Activated CD4-positive, alpha-beta T cell treated with anti-CD3 and anti-CD28 coated beads for 48 hours (primary cell): ENCODE data around the gene EBP.
"Not testable (repeated sequence)": the region's sequence is repeated elsewhere in the genome, so short reads cannot be mapped to it uniquely, and the experiment has no call there.

Source experiments
- DNase-seq: peaks from one replicate; pipeline ENCODE4 v3.0.0-alpha.2; 2020

The EBP gene

GRCh38 chrX:48531358-48531959, 9.9 kb downstream of the EBP start:
- DNase-seq = peak; percentile 7

- no peak for DNase-seq
Observed at GRCh38 chrX:48532161-48532560, 10.6 kb downstream of the EBP start.

DNA sequence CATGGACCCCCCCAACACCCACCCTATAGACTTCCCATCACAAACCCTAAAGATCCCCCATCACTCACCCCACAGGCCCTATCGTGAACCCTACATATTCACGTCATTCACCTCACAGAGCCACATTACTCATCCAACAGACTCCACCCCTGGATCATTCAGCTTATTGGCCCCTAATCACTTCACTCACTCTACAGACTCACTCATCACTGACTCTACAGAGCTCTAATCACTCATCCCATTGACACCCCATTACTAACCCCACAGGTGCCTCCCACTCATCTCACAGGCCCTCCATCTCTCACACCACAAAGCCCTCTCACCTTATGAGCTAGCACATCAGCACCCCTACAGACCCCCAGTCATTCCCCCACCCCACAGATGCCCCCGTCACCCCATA, 11.6 kb downstream of the EBP start:
- DNase-seq = no peak

- no peak for DNase-seq
Observed at GRCh38 chrX:48538641-48539344, 17.2 kb downstream of the EBP start.

DNA sequence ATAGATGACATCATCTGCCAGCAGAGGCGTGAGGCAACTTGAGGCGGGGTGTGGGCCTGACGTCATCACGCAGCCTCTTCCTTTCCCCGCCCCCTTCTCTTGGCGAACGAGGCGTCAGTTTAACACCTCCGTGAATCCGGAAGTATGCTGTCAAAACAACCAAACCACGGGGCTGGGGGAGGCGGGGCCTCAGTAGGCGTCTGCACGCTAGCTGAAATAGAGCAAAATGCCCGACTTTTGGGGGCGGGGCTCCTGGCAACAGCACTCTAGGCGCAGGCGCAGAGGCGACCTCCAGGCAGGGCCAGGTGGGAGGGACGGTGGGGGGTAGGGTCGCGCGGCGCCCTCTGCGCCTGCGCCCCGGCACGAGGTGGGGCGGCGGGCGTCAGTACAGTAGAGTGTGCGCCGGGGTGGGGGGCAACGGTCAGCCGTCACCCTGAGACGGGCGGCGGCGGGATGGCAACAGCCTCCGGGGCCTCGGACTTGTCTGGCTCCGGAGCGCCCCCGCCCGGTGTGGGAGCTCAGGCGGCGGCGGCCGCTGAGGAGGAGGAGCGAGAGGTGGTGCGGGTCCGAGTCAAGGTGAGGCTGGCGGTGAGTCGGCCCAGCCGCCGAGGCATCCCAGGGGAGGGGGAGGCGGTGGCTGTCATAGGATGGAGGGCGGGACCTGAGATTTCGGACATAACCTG, 17.9 kb downstream of the EBP start, which contains the start of gene TBC1D25:
Gene TBC1D25 (plus strand): TSS at position 370 of the 683 bp plus-strand sequence. CDS start 84 bp downstream, at position 454.
- DNase-seq = peak; percentile 97

GRCh38 chrX:48540028-48540375, 18.4 kb downstream of the EBP start:
- peak; percentile 68 for DNase-seq

GRCh38 chrX:48540480-48540879, 18.9 kb downstream of the EBP start:
- no peak for DNase-seq

GRCh38 chrX:48541140-48541814, 19.7 kb downstream of the EBP start:
- no peak for DNase-seq

GRCh38 chrX:48548871-48549270, 27.3 kb downstream of the EBP start:
- DNase-seq = no peak

DNA sequence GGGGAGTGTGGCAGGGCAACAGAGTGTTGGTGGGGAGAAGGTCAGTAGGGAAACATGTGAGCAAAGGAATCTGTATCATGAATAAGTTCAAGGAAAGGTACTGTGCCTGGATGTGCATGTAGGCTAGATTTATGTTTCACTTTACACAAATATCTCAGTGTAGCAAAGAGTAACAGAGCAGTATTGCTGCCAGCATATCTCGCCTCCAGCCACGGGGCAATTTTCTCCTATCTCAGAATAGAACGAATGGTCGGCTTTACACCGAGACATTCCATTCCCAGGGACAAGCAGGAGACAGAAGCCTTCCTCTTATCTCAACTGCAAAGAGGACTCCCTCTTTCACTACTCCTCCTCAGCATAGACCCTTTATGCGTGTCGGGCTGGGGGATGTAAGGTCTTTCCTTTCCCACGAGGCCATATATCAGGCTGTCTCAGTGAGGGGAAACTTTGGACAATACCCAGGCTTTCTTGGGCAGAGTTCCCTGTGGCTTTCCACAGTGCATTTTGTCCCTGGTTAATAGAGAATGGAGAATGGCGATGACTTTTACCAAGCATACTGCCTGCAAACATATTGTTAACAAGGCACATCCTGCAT, 34.2 kb downstream of the EBP start:
- not testable (repeated sequence) for DNase-seq

DNA sequence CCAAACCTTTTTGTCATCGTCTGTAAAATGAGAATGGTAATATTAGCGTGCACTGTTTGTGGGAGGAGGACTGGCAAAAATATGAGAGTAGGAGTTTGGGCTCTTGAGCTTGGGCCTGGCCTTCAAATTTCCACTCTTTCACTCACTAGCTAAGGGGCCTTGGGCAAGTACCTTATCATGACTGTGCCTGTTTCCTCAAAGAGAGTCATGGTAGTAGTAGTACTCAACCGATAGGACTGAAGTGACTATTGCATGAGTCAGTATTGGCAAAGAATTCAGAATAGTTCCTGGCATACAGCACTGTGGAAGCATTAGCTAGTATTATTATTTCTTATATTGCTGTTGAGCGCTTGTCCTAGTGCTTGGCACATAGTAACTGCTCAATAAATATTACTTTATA, 36.7 kb downstream of the EBP start:
- DNase-seq = no peak

- DNase-seq = no peak
Observed at GRCh38 chrX:48559636-48560035, 38.0 kb downstream of the EBP start.

- DNase-seq = no peak
Observed at GRCh38 chrX:48560056-48560455, 38.4 kb downstream of the EBP start.

DNA sequence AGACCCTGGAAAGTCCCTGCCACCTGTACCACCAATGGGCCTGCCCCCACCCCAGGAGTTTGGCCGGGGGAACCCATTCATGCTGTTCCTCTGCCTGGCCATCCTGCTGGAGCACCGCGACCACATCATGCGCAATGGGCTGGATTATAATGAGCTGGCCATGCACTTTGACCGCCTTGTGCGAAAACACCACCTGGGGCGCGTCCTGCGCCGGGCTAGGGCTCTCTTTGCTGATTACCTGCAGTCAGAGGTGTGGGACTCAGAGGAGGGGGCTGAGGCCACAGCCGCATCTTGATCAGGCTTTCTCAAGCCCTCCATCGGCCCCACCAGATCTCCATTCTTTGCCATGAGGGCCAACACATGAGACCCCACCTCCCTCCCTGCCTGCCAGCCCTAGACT, 39.1 kb downstream of the EBP start:
- no peak for DNase-seq

GRCh38 chrX:48569958-48570357, 48.4 kb downstream of the EBP start:
- peak; percentile 22 for DNase-seq

DNA sequence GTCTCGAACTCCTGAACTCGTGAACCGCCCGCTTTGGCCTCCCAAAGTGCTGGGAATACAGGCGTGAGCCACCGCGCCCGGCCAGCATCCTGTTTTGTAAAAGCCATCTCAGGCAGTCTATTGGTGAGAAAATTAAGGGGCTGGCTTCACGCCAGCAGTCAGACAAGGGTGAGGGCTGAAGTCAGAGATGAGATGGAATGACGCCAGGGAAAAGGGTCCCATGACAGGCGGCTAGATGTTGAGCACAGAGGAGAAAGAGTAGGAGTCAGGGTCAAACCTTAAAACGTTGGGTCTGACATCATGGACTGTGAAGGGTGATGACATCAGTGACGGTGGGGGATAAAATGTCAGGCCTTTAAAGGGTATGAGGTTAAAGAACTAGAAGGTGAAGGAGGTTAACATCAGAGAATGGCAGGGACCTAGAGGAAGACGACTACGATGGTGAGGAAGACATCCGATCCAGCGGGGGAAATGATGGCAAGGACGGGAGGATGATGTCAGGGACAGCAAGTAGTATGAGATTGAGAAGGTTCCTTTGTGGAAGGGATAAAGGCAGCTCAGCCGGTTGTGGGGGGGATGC, 52.2 kb downstream of the EBP start:
- DNase-seq = peak; percentile 24

DNA sequence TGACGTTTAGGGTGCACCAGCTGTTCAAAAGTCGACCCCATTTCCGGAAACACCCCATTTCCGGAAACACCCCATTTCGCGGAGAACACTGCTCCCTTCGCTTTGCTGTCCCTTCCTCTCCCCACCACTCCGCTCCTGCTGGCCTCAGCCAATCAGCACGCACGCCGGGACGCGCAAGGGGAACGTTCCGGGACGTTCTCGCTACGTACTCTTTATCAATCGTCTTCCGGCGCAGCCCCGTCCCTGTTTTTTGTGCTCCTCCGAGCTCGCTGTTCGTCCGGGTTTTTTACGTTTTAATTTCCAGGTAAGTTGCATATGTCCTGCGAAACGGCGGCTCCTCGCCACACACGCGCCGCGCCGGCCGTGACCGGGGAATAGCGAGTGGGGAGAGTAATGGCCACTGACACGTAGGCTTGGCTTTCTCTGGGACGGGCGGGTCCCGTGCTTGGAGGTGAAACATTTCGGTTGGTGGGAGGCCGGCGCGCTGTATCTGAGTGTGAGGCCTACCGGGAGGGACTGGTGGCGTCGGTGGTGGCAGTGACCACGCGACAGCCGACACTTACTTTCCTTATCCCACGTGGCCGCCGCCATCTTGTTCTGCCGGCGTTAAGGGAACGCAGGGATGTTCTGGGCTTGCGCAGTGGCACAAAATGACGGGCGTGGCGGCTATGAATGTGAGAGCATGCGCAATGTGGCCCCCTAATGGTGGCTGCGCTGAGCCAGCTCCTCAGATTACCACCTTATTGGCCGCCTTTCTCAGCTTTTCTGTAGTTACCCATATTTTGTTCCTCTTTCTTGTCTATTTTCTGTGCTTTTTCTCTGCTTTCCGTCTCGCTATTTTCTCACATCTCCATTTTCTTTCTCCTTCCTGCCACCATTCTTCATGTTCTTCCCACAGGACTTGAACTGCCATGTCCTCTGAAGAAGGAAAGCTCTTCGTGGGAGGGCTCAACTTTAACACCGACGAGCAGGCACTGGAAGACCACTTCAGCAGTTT, 53.0 kb downstream of the EBP start, which contains the start of gene RBM3:
Gene RBM3 (plus strand): TSS at position 215 of the 997 bp plus-strand sequence. CDS start 697 bp downstream, at position 912.
- DNase-seq = peak; percentile 94

- DNase-seq = no peak
Observed at GRCh38 chrX:48575642-48576041, 54.0 kb downstream of the EBP start.

- DNase-seq = peak; percentile 20
Observed at GRCh38 chrX:48576108-48576507, 54.5 kb downstream of the EBP start.
